Progenitor cell of endocrine pancreas (in vitro differentiated cells): ENCODE measurements around the gene RNASET2. TPM values are rescaled to one million over a fixed set of nuclear protein-coding genes. Genes with fewer than 3 reads are reported as not detected.

Experiments
- DNase-seq: peaks from one replicate; pipeline ENCODE4 v3.0.0; 2021; ENCODE audit warnings: low spot score; ENCODE audit not compliant: unreplicated experiment
- H3K27ac Mint-ChIP-seq: 2 replicates; pipeline ENCODE4 v1.8.0; 2021; ENCODE audit warnings: mild to moderate bottlenecking, moderate library complexity, mixed read lengths
- H3K27me3 Mint-ChIP-seq: 2 replicates; pipeline ENCODE4 v1.8.0; 2021; ENCODE audit warnings: mixed read lengths
- H3K36me3 Mint-ChIP-seq: 2 replicates; pipeline ENCODE4 v1.8.0; 2022; ENCODE audit warnings: mixed read lengths; ENCODE audit not compliant: insufficient read depth
- H3K4me1 Mint-ChIP-seq: 2 replicates; pipeline ENCODE4 v1.8.0; 2021; ENCODE audit warnings: low read depth, mixed read lengths
- H3K4me3 Mint-ChIP-seq: 2 replicates; pipeline ENCODE4 v1.8.0; 2021; ENCODE audit warnings: low read depth, mild to moderate bottlenecking, moderate library complexity, mixed read lengths
- H3K9me3 Mint-ChIP-seq: 2 replicates; pipeline ENCODE4 v1.8.0; 2021; ENCODE audit warnings: low read depth, mixed read lengths
- total RNA-seq: library from RNA; stranded (reverse); gene quantifications from 2 replicates; pipeline ENCODE4 v1.2.1, GENCODE V29; 2021
- TF ChIP-seq, protein P1 (sequence below): fragments of 200-600 bp; sonication (generic); IDR thresholded peaks from one replicate; pipeline ENCODE4 v1.5.0; 2021; ENCODE audit warnings: antibody characterized with exemption, mild to moderate bottlenecking; ENCODE audit not compliant: unreplicated experiment

The RNASET2 gene
- total RNA-seq, 1 donor from 2014 or later, result 27.9 TPM

DNA sequence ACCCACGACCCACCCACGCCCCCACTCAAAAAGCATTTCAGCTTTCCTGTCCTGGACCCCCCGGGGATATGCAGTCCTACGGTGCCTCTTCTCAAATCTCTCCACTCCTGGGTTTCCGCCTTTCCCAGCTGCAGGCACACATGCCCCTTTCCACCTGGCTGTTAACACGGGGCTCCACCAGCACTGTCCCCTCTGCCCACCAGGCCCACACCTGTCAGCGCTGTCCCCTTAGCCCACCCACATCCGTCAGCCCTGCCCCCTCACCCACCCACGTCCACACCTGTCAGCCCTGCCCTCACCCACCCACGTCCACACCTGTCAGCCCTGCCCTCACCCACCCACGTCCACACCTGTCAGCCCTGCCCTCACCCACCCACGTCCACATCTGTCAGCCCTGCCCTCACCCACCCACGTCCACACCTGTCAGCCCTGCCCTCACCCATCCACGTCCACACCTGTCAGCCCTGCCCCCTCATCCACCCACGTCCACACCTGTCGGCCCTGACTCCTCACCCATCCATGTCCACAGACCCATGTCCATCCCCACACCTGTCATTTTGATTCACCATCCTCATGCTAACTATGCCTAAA lies 11.6 kb downstream of the RNASET2 start:
- no peak overlapping the region for H3K4me3 Mint-ChIP-seq
- H3K27ac Mint-ChIP-seq, result no peak overlapping the region
- no peaks in the 10 kb centered on the region for H3K9me3 Mint-ChIP-seq
- TF ChIP-seq, protein P1, sequence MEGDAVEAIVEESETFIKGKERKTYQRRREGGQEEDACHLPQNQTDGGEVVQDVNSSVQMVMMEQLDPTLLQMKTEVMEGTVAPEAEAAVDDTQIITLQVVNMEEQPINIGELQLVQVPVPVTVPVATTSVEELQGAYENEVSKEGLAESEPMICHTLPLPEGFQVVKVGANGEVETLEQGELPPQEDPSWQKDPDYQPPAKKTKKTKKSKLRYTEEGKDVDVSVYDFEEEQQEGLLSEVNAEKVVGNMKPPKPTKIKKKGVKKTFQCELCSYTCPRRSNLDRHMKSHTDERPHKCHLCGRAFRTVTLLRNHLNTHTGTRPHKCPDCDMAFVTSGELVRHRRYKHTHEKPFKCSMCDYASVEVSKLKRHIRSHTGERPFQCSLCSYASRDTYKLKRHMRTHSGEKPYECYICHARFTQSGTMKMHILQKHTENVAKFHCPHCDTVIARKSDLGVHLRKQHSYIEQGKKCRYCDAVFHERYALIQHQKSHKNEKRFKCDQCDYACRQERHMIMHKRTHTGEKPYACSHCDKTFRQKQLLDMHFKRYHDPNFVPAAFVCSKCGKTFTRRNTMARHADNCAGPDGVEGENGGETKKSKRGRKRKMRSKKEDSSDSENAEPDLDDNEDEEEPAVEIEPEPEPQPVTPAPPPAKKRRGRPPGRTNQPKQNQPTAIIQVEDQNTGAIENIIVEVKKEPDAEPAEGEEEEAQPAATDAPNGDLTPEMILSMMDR, result no peak
- H3K36me3 Mint-ChIP-seq, result peaks cover 19% of the 10 kb centered on the region
- no peak for DNase-seq
- H3K27me3 Mint-ChIP-seq, result no peaks in the 10 kb centered on the region
- H3K4me1 Mint-ChIP-seq, result no peaks in the 10 kb centered on the region

DNA sequence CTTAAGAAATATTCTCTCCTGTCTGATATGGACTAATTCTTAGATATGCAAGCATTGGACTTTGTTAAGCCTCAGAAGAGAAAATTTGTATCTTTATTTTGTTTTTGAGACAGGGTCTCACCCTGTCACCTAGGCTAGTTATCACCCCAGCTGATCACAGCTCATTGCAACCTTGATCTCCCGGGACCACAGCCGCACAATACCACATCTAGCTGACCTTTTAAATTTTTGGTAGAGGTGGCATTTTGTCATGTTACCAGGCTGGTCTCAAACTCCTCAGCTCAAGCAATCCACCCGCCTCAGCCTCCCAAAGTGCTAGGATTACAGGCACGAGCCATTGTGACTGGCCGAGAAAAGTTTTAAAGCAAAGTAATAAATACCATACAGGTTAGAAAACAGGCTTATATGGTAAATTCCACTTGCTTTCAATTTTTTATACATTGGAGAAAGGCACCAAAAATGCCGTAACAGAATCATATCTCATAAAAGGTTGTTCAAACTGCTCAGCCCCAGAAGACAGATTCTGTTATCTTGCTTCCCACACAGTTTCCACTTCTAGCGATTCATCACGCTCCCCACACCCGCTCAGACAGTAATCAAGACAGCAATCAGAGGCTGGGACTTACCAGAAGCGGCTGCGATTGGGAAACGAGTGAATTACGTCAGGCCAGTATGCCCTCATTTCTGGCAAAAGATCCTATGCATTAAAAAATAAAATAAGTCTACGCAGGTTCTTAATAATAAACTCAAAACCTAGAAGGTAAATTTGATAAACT lies 13.8 kb downstream of the RNASET2 start:
- Mint-ChIP-seq H3K4me3 (no peak overlapping the region), H3K9me3 (no peaks in the 10 kb centered on the region), H3K27ac (no peak overlapping the region), H3K27me3 (no peaks in the 10 kb centered on the region), H3K36me3 (peaks cover 19% of the 10 kb centered on the region), H3K4me1 (no peaks in the 10 kb centered on the region)
- TF ChIP-seq, protein P1, result no peak
- DNase-seq, result no peak

DNA sequence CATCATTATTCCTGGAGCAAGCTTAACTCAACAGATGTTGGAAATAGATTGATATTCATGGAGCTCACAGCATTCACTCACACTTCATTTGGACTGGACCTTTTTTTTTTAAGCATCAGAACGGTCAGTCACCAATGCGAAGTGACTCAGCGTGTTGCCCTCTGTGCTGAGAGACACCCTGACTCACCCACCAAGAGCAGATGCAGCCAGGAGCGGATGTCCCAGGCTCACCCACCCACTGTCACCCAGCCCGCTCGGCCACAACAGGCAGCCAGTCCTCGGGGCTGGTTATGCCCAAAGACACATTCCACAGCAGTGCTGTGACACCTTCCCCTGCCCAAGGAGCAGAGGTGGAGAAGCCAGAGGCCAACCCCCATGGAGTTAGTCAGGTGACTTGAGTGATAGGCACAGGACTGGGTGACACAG lies 15.7 kb downstream of the RNASET2 start:
- H3K9me3 Mint-ChIP-seq, result no peaks in the 10 kb centered on the region
- TF ChIP-seq, protein P1, result no peak
- no peaks in the 10 kb centered on the region for H3K4me1 Mint-ChIP-seq
- H3K27ac Mint-ChIP-seq, result no peak overlapping the region
- H3K4me3 Mint-ChIP-seq, result no peak overlapping the region
- H3K36me3 Mint-ChIP-seq, result peaks cover 12% of the 10 kb centered on the region
- DNase-seq, result no peak
- H3K27me3 Mint-ChIP-seq, result no peaks in the 10 kb centered on the region

DNA sequence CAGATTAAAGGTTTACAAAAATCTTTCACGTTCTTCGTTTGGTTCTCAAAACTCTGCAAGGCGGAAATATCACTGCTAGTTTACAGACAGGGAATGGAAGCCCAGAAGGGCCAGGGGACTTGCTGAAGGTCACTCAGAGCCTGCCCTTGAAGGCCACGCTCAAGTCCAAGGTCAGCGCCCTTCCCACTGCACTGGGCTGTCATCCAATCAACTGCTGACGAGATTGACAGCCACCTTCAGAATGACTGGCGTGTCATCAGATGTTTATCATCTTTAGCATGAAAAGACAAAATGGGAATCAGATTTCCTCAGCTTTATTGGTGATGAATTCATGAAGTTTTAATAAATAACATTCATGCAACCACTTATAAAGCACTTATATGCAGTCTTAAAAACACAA lies 16.5 kb downstream of the RNASET2 start:
- no peak for DNase-seq
- peaks cover 11% of the 10 kb centered on the region for H3K36me3 Mint-ChIP-seq
- H3K27me3 Mint-ChIP-seq, result no peaks in the 10 kb centered on the region
- H3K4me1 Mint-ChIP-seq, result no peaks in the 10 kb centered on the region
- no peak overlapping the region for H3K27ac Mint-ChIP-seq
- no peak overlapping the region for H3K4me3 Mint-ChIP-seq
- TF ChIP-seq, protein P1, result no peak
- H3K9me3 Mint-ChIP-seq, result no peaks in the 10 kb centered on the region

DNA sequence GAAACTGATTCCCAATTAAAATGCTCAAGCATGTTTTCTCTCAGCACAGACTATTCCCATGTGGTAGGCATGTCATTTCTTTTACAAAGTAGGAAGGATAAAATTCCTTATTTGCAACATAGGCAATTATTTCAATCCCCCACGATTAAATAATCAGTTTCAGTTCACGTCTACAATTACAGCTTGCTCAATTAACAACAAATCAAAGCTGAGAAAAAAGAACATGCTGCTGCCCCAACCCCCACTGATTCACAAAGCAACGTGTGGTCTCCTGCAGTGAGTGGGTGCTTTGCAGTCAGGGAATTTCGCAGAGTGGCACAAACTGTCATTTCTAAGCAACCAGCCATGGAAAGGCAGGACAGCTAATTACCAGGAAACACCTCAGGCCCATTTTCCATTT lies 17.0 kb downstream of the RNASET2 start:
- Mint-ChIP-seq H3K9me3 (no peaks in the 10 kb centered on the region), H3K36me3 (peaks cover 11% of the 10 kb centered on the region), H3K4me1 (no peaks in the 10 kb centered on the region), H3K4me3 (no peak overlapping the region), H3K27ac (no peak overlapping the region), H3K27me3 (no peaks in the 10 kb centered on the region)
- TF ChIP-seq, protein P1, result no peak
- DNase-seq, result no peak
